Measurements from ENCODE around the gene HOXB1.

DNA sequence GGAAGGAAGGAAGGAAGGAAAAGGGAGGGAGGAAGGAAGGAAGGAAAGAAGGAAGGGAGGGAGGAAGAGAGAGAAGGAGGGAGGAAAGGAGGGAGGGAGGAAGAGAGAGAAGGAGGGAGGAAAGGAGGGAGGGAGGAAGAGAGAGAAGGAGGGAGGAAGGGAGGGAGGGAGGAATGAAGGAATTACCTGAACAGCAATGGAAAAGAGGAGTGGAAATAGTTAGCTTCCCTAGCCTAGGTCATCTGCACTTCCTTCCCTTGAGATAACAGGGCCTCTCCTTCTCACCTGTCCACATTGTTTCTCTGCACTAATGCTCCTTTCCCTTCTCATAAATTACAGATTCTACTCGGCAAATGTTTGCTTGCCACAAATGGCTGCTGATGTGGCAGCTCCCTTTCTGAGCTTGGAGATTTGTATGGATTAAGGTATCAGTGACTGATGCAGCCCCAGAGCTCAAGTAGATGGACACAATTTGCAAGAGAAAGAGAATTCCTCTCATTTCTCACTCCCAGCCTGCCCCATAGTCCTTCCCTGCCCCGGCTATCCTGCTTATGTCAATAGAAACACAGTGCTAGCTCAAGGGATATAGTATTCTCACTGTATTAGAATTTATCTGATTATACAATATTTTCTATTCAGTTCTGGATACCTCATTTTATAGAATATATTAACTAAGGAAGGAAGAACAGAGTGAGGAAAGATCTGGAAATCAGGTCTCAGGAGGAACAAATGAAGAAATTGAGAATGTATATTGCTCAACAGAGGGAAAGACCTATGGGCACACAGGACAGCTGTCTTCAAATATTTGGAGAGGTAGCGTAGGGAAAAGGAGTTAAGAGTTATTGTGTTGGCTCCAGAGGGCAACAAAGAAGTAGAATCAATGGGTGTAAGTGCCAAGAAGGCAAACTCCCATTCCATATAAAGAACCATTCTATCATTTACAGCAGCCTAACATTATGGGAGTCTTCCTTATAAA, 14.6 kb downstream of the HOXB1 start:
- TF ChIP-seq GATA3 (IDR thresholded peaks at IDR 0.05; ENCODE audit: low read depth, low read length): no peak
- no peak for TF ChIP-seq GATA2 (IDR thresholded peaks at IDR 0.05; ENCODE audit: low read depth, low read length)
